Endothelial cell of umbilical vein (primary cell): Measurements from ENCODE around the gene TBCD. TPM values are rescaled to one million over a fixed set of nuclear protein-coding genes. Genes with fewer than 3 reads are reported as not detected.

ENCODE experiments used
- BruUV-seq: library from RNA; stranded (reverse); fragments of 400-500 nt; replicated peaks from 2 replicates; lab custom pipeline; 2021; lab: Mats Ljungman, UMichigan
- CTCF ChIA-PET: fragments of 300-600, 350-600 bp; sonication (Branson Sonifier 250); formaldehyde crosslinking; loops from one replicate; lab custom pipeline; 2021; ENCODE audit warnings: antibody characterized with exemption, inconsistent platforms; lab: Charles Lee
- POLR2A ChIA-PET: fragments of 300-600, 350-600 bp; sonication (Branson Sonifier 250); formaldehyde crosslinking; loops from one replicate; lab custom pipeline; 2021; ENCODE audit warnings: antibody characterized with exemption, inconsistent platforms; lab: Charles Lee
- DNase-seq: peaks from one replicate; pipeline ENCODE4 v3.0.0-alpha.2; 2011; ENCODE audit warnings: low read depth, low spot score
- FAIRE-seq: peaks from 2 replicates; lab custom pipeline; 2011; peaks lifted over from hg19 to GRCh38; lab: Jason Lieb, UNC
- H2AFZ ChIP-seq: 2 replicates; pipeline ENCODE4 v1.6.0; 2012; ENCODE audit warnings: low read depth, low read length, control low read depth, inconsistent platforms
- H3K27ac ChIP-seq: 2 replicates; pipeline ENCODE4 v1.5.1; 2011; ENCODE audit warnings: low read depth, mild to moderate bottlenecking, control low read depth, low read length, moderate library complexity; ENCODE audit not compliant: insufficient read depth
- H3K27me3 ChIP-seq, 2 experiments: 2 replicates each; pipeline versions ENCODE4 v1.6.0 to v1.6.1; 2011; ENCODE audit warnings: low read length in 2 of 2, mixed read lengths in 1 of 2; ENCODE audit not compliant: control insufficient read depth in 2 of 2, insufficient read depth in 2 of 2
- H3K36me3 ChIP-seq, 2 experiments: 2 replicates in 1 of 2; 3 replicates in 1 of 2; pipeline ENCODE4 v1.5.1; 2011; ENCODE audit warnings: low read length in 2 of 2, mild to moderate bottlenecking in 1 of 2, moderate library complexity in 1 of 2; ENCODE audit not compliant: control insufficient read depth in 2 of 2, insufficient read depth in 2 of 2; ENCODE audit errors: extremely low read depth in 1 of 2
- H3K4me1 ChIP-seq: 3 replicates; pipeline ENCODE4 v1.5.1; 2011; ENCODE audit warnings: mild to moderate bottlenecking, low read length; ENCODE audit not compliant: control insufficient read depth, insufficient read depth; ENCODE audit errors: extremely low read depth
- H3K4me2 ChIP-seq: 2 replicates; pipeline ENCODE4 v1.6.1; 2011; ENCODE audit warnings: low read length, control low read depth, mixed read lengths; ENCODE audit not compliant: insufficient read depth
- H3K4me3 ChIP-seq, 3 experiments: fragments of 200-600 bp in 1 of 3; sonication (generic), shearing (Covaris generic) in 1 of 3; replicated peaks in 1 of 3; 2 replicates each; pipeline ENCODE4 v1.5.1; 2011 to 2016; ENCODE audit warnings: control low read depth in 3 of 3, low read length in 3 of 3, mild to moderate bottlenecking in 2 of 3, inconsistent platforms in 1 of 3, low read depth in 1 of 3, moderate library complexity in 1 of 3; ENCODE audit not compliant: insufficient read depth in 1 of 3
- H3K79me2 ChIP-seq: 2 replicates; pipeline ENCODE4 v1.6.0; 2012; ENCODE audit warnings: low read length, inconsistent platforms; ENCODE audit not compliant: control insufficient read depth, insufficient read depth
- H3K9ac ChIP-seq: replicated peaks from 2 replicates; pipeline ENCODE3; 2011; ENCODE audit warnings: low read length, control low read depth; ENCODE audit not compliant: insufficient read depth; ENCODE audit errors: extremely low read depth
- H3K9me1 ChIP-seq: replicated peaks from 3 replicates; pipeline ENCODE4 v1.6.0; 2011; ENCODE audit warnings: mild to moderate bottlenecking, low read length; ENCODE audit not compliant: control insufficient read depth, insufficient read depth; ENCODE audit errors: extremely low read depth
- H3K9me3 ChIP-seq: replicated peaks from 2 replicates; pipeline ENCODE4 v1.5.1; 2012; ENCODE audit warnings: low read length, inconsistent platforms; ENCODE audit not compliant: control insufficient read depth, insufficient read depth
- H4K20me1 ChIP-seq: replicated peaks from 2 replicates; pipeline ENCODE3; 2011; ENCODE audit warnings: mild to moderate bottlenecking, low read length; ENCODE audit not compliant: control insufficient read depth, insufficient read depth; ENCODE audit errors: extremely low read depth
- EZH2 ChIP-seq: IDR thresholded peaks from 2 replicates; pipeline ENCODE4 v1.6.1; 2012; ENCODE audit warnings: borderline replicate concordance, low read depth, mild to moderate bottlenecking, moderate library complexity, low read length, inconsistent platforms; ENCODE audit not compliant: severe bottlenecking
- FOS ChIP-seq: IDR thresholded peaks from 2 replicates; pipeline ENCODE4 v1.6.1; 2011; ENCODE audit warnings: mild to moderate bottlenecking, low read length, moderate library complexity, borderline replicate concordance; ENCODE audit not compliant: insufficient read depth
- GATA2 ChIP-seq: IDR thresholded peaks from 2 replicates; pipeline ENCODE4 v1.7.0; 2011; ENCODE audit warnings: low read depth, mild to moderate bottlenecking, moderate library complexity, mixed read lengths, low read length; ENCODE audit not compliant: insufficient read length, insufficient read depth
- JUN ChIP-seq: IDR thresholded peaks from 2 replicates; pipeline ENCODE4 v1.6.1; 2011; ENCODE audit warnings: borderline replicate concordance, low read depth; ENCODE audit not compliant: insufficient read length, insufficient read depth
- MYC ChIP-seq: IDR thresholded peaks from one replicate; pipeline ENCODE4 v1.6.1; 2011; ENCODE audit warnings: mild to moderate bottlenecking, low read depth, low read length
- POLR2A ChIP-seq: IDR thresholded peaks from 2 replicates; pipeline ENCODE4 v1.6.1; 2012; ENCODE audit warnings: low read depth, mild to moderate bottlenecking, control low read depth, low read length
- POLR2AphosphoS5 ChIP-seq: IDR thresholded peaks from 2 replicates; pipeline ENCODE4 v1.6.1; 2012; ENCODE audit warnings: low read depth, mild to moderate bottlenecking, control low read depth, low read length, moderate library complexity; ENCODE audit not compliant: insufficient read depth
- dilution Hi-C: fragments of 300-500 bp; cut with MboI; formaldehyde crosslinking; loops from one replicate; pipeline ENCODE4 v1.15.0; 2019; ENCODE audit warnings: low sequenced_read_pairs; ENCODE audit not compliant: extremely low pct_ligation_motif_present
- intact Hi-C: fragments of 100-400 bp; cut with micrococcal nuclease; formaldehyde crosslinking; loops from one replicate; pipeline ENCODE4 v1.10.0; 2022
- polyA plus RNA-seq, 4 experiments: library from polyadenylated mRNA; depleted of rRNA in 3 of 4; stranded (reverse) in 3 of 4; unstranded in 1 of 4; fragments of >200 nt; gene quantifications; 2 replicates each; pipeline versions ENCODE4 v1.2.1 to v1.2.3, GENCODE V29; 2011 to 2012; ENCODE audit warnings: missing spikeins in 1 of 4
- total RNA-seq: library from RNA; stranded (reverse); gene quantifications from 2 replicates; pipeline ENCODE4 v1.2.3, GENCODE V29; 2021
- TF ChIP-seq, protein P1 (sequence below), 2 donors: IDR thresholded peaks; 1 replicate in 1 of 2; 2 replicates in 1 of 2; pipeline ENCODE4 v1.5.1; 2011; ENCODE audit warnings: low read length in 2 of 2, mild to moderate bottlenecking in 2 of 2, moderate library complexity in 2 of 2, control low read depth in 1 of 2, inconsistent platforms in 1 of 2, low read depth in 1 of 2; ENCODE audit not compliant: insufficient read depth in 1 of 2; ENCODE audit errors: extremely low read depth in 1 of 2
- TF ChIP-seq, protein P2 (sequence below): IDR thresholded peaks from 2 replicates; pipeline ENCODE4 v1.6.1; 2011; ENCODE audit not compliant: insufficient read depth, insufficient read length

The TBCD gene
- total and polyA plus RNA-seq, 2 donors (not counting 3 experiments of a cell fraction or from before 2014, with no cell fraction given): 121 to 145 TPM

DNA sequence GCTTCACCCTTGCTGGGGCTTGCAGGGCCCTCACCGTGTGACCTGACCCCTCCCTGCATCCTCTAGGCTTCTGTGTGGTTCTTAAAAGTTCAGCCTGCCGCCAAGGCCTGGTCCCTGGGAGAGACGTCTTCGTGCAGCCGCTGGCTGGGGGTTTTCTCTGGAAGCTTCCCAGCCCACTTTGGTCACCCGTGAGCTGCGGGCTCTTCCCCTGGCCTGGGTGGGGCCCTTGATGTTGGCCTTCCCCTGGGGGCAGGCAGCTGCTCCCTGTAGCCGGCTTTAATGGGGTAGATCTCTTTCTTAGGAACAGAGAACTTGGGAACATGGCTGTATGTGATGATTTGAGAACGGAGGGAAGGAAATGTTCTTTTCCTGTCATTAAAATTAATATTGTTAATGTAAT lies 55.2 kb downstream of the TBCD start:
- Histone ChIP-seq H3K27me3 (no peaks in the 10 kb centered on the region), H3K27ac (peak overlapping the region; percentile 46), H3K79me2 (no peaks in the 10 kb centered on the region), H3K9me1 (no peaks in the 10 kb centered on the region), H2AFZ (no peak overlapping the region), H3K36me3 (peaks cover 0 to 2% of the 10 kb centered on the region in 2 experiments), H3K9me3 (no peaks in the 10 kb centered on the region), H3K4me3 (no peak overlapping the region), H4K20me1 (no peaks in the 10 kb centered on the region), H3K4me2 (no peak overlapping the region), H3K4me1 (peaks cover 7% of the 10 kb centered on the region), H3K9ac (no peak overlapping the region)
- no TSS peak for BruUV-seq
- ChIA-PET CTCF (interaction anchor here (0.7 to 1.5 kb wide), 3 partner anchors 8 to 25 kb away, joined by 3 to 5 read pairs (median 3); no protein-coding TSS in a partner anchor), POLR2A (no interaction called here)
- FAIRE-seq (peak; percentile 31), DNase-seq (peak; percentile 46)
- dilution Hi-C loops (no loop called here), intact Hi-C loops (loop anchor here (1.0 kb wide), 1 partner anchor 38 kb away; no protein-coding TSS in a partner anchor)
- TF ChIP-seq EZH2 (no peak), JUN (no peak), FOS (no peak), MYC (no peak), POLR2A (no peak), GATA2 (no peak), POLR2AphosphoS5 (no peak)
- TF ChIP-seq, protein P1, sequence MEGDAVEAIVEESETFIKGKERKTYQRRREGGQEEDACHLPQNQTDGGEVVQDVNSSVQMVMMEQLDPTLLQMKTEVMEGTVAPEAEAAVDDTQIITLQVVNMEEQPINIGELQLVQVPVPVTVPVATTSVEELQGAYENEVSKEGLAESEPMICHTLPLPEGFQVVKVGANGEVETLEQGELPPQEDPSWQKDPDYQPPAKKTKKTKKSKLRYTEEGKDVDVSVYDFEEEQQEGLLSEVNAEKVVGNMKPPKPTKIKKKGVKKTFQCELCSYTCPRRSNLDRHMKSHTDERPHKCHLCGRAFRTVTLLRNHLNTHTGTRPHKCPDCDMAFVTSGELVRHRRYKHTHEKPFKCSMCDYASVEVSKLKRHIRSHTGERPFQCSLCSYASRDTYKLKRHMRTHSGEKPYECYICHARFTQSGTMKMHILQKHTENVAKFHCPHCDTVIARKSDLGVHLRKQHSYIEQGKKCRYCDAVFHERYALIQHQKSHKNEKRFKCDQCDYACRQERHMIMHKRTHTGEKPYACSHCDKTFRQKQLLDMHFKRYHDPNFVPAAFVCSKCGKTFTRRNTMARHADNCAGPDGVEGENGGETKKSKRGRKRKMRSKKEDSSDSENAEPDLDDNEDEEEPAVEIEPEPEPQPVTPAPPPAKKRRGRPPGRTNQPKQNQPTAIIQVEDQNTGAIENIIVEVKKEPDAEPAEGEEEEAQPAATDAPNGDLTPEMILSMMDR (IDR thresholded peaks at IDR 0.05; ENCODE audit: extremely low read depth in 1 of 2, insufficient read depth in 1 of 2, low read depth in 1 of 2, low read length in 2 of 2): no peak
- TF ChIP-seq, protein P2, sequence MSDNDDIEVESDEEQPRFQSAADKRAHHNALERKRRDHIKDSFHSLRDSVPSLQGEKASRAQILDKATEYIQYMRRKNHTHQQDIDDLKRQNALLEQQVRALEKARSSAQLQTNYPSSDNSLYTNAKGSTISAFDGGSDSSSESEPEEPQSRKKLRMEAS: no peak
